MM.1S (cell line): ENCODE results near the gene RYK.

Experiments used
- DNase-seq: peaks from one replicate; pipeline ENCODE4 v3.0.0-alpha.2; 2015
- H2AFZ ChIP-seq: fragments of 300-600 bp; sonication (generic); 2 replicates; pipeline ENCODE4 v1.6.0; 2016; ENCODE audit warnings: antibody characterized with exemption, low read length
- H3F3A ChIP-seq: fragments of 300-600 bp; sonication (generic); 2 replicates; pipeline ENCODE4 v1.6.1; 2016; ENCODE audit warnings: mild to moderate bottlenecking, antibody characterized with exemption, low read length, moderate library complexity, mixed read lengths; ENCODE audit not compliant: insufficient read depth
- H3K27ac ChIP-seq: fragments of 300-600 bp; sonication (generic); 2 replicates; pipeline ENCODE4 v1.5.1; 2016; ENCODE audit warnings: mild to moderate bottlenecking, low read length
- H3K27me3 ChIP-seq: fragments of 300-600 bp; sonication (generic); replicated peaks from 2 replicates; pipeline ENCODE4 v1.6.0; 2016; ENCODE audit warnings: low read length; ENCODE audit not compliant: insufficient read depth
- H3K36me3 ChIP-seq: fragments of 300-600 bp; sonication (generic); replicated peaks from 2 replicates; pipeline ENCODE4 v1.6.1; 2016; ENCODE audit warnings: mild to moderate bottlenecking, low read length, mixed read lengths; ENCODE audit not compliant: insufficient read depth
- H3K4me1 ChIP-seq: fragments of 300-600 bp; sonication (generic); 2 replicates; pipeline ENCODE4 v1.6.1; 2016; ENCODE audit warnings: low read length, mixed read lengths
- H3K4me2 ChIP-seq: fragments of 300-600 bp; sonication (generic); 2 replicates; pipeline ENCODE4 v1.6.0; 2016; ENCODE audit warnings: low read depth, low read length
- H3K4me3 ChIP-seq: fragments of 300-600 bp; sonication (generic); 2 replicates; pipeline ENCODE4 v1.5.1; 2016; ENCODE audit warnings: low read length, mixed read lengths
- H3K79me2 ChIP-seq: fragments of 300-600 bp; sonication (generic); 2 replicates; pipeline ENCODE4 v1.6.1; 2016; ENCODE audit warnings: mixed run types, low read length, mixed read lengths
- H3K9ac ChIP-seq: fragments of 300-600 bp; sonication (generic); 2 replicates; pipeline ENCODE4 v1.6.1; 2016; ENCODE audit warnings: low read length, mixed read lengths
- H3K9me2 ChIP-seq: fragments of 300-600 bp; sonication (generic); replicated peaks from 2 replicates; pipeline ENCODE4 v1.6.1; 2016; ENCODE audit warnings: mild to moderate bottlenecking, low read length, mixed read lengths; ENCODE audit not compliant: insufficient read depth
- H3K9me3 ChIP-seq: fragments of 300-600 bp; sonication (generic); replicated peaks from 2 replicates; pipeline ENCODE4 v1.6.1; 2016; ENCODE audit warnings: mild to moderate bottlenecking, low read length, mixed read lengths; ENCODE audit not compliant: insufficient read depth
- H4K20me1 ChIP-seq: fragments of 300-600 bp; sonication (generic); 2 replicates; pipeline ENCODE4 v1.6.1; 2016; ENCODE audit warnings: mild to moderate bottlenecking, low read length, moderate library complexity, mixed read lengths; ENCODE audit not compliant: insufficient read depth
- EZH2 ChIP-seq: fragments of 300-600 bp; sonication (generic); optimal IDR thresholded peaks from 2 replicates; pipeline ENCODE3; 2017; ENCODE audit warnings: low read depth, mild to moderate bottlenecking, antibody characterized with exemption, low read length, mixed read lengths
- EZH2phosphoT487 ChIP-seq: fragments of 300-600 bp; sonication (generic); IDR thresholded peaks from 2 replicates; pipeline ENCODE4 v1.6.1; 2018; ENCODE audit warnings: antibody characterized with exemption, low read length
- TF ChIP-seq, protein P1 (sequence below): fragments of 300-600 bp; sonication (generic); IDR thresholded peaks from 2 replicates; pipeline ENCODE4 v1.5.1; 2016; ENCODE audit warnings: antibody characterized with exemption, low read length, mixed read lengths

RYK gene

GRCh38 chr3:134212967-134213665 lies 37.5 kb downstream of the RYK start:
- H3K9me2 ChIP-seq = no peaks in the 10 kb centered on the region
- H3K9ac ChIP-seq = no peak overlapping the region
- no peak overlapping the region for H3K4me2 ChIP-seq
- H3K27me3 ChIP-seq = no peaks in the 10 kb centered on the region
- TF ChIP-seq EZH2phosphoT487 = no peak
- TF ChIP-seq, protein P1, sequence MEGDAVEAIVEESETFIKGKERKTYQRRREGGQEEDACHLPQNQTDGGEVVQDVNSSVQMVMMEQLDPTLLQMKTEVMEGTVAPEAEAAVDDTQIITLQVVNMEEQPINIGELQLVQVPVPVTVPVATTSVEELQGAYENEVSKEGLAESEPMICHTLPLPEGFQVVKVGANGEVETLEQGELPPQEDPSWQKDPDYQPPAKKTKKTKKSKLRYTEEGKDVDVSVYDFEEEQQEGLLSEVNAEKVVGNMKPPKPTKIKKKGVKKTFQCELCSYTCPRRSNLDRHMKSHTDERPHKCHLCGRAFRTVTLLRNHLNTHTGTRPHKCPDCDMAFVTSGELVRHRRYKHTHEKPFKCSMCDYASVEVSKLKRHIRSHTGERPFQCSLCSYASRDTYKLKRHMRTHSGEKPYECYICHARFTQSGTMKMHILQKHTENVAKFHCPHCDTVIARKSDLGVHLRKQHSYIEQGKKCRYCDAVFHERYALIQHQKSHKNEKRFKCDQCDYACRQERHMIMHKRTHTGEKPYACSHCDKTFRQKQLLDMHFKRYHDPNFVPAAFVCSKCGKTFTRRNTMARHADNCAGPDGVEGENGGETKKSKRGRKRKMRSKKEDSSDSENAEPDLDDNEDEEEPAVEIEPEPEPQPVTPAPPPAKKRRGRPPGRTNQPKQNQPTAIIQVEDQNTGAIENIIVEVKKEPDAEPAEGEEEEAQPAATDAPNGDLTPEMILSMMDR = peak; percentile 97
- no peak overlapping the region for H2AFZ ChIP-seq
- H3F3A ChIP-seq = no peaks in the 10 kb centered on the region
- H3K36me3 ChIP-seq = no peaks in the 10 kb centered on the region
- H3K9me3 ChIP-seq = no peaks in the 10 kb centered on the region
- H3K4me3 ChIP-seq = no peak overlapping the region
- no peaks in the 10 kb centered on the region for H3K79me2 ChIP-seq
- no peak overlapping the region for H3K27ac ChIP-seq
- H3K4me1 ChIP-seq = 0 out of 2 replicates have a peak, but pooled peaks cover 8% of the 10 kb centered on the region
- DNase-seq = peak; percentile 72
- no peaks in the 10 kb centered on the region for H4K20me1 ChIP-seq

GRCh38 chr3:134211797-134212196 lies 38.9 kb downstream of the RYK start:
- Histone ChIP-seq H4K20me1 (no peaks in the 10 kb centered on the region), H3K9me3 (no peaks in the 10 kb centered on the region), H3K36me3 (no peaks in the 10 kb centered on the region), H2AFZ (no peak overlapping the region), H3F3A (no peaks in the 10 kb centered on the region), H3K9ac (no peak overlapping the region), H3K79me2 (no peaks in the 10 kb centered on the region), H3K27me3 (no peaks in the 10 kb centered on the region), H3K4me2 (no peak overlapping the region), H3K27ac (no peak overlapping the region), H3K9me2 (no peaks in the 10 kb centered on the region), H3K4me1 (0 out of 2 replicates have a peak, but pooled peaks cover 8% of the 10 kb centered on the region), H3K4me3 (no peak overlapping the region)
- DNase-seq = peak; percentile 60
- no peak for TF ChIP-seq EZH2
- TF ChIP-seq, protein P1 = peak; percentile 74

DNA sequence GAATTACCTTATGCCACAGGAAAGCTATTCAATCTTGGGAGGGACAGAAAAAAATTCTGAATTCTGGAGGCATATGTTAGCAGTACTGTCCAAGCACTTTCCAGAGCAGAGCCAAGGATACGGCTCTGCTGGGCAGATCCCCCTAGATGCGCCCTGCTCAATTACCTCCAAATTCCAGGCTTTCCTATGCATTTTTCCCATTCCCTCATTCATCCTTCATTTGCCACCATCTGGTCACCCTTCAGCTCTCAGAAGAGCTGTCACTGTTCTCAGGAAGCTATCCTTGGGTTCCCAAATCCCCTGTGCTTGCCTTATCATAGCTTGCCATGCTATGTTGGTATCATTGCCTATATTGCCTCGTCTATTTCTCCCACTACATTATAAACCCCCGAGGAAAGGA lies 45.2 kb downstream of the RYK start:
- TF ChIP-seq, protein P1 = no peak
- no peak for TF ChIP-seq EZH2phosphoT487
- no peak for TF ChIP-seq EZH2
- Histone ChIP-seq H4K20me1 (no peaks in the 10 kb centered on the region), H3K9me3 (no peaks in the 10 kb centered on the region), H3K4me2 (no peak overlapping the region), H3K4me1 (0 out of 2 replicates have a peak, but pooled peaks cover 3% of the 10 kb centered on the region), H3K27me3 (no peaks in the 10 kb centered on the region), H3K9ac (no peak overlapping the region), H3K79me2 (no peaks in the 10 kb centered on the region), H3K36me3 (no peaks in the 10 kb centered on the region), H3F3A (no peaks in the 10 kb centered on the region), H3K27ac (no peak overlapping the region), H3K9me2 (no peaks in the 10 kb centered on the region), H3K4me3 (no peak overlapping the region), H2AFZ (no peak overlapping the region)
- DNase-seq = no peak
